Measurements from ENCODE around the gene CLASP2. TPM values are rescaled to one million over a fixed set of nuclear protein-coding genes. Genes with fewer than 3 reads are reported as not detected.

Gene CLASP2
- total RNA-seq, 1 donor: 56.7 TPM

GRCh38 chr3:33646406-33646805 is 71.6 kb downstream of the CLASP2 start:
- TF ChIP-seq CTCF (IDR thresholded peaks at IDR 0.05; ENCODE audit: insufficient read depth, low read length): no peak
- H3K4me3 ChIP-seq (ENCODE audit: low read depth, low read length): no peak overlapping the region
- DNase-seq (ENCODE audit: low read depth): no peak

- peak; percentile 34 for DNase-seq (ENCODE audit: low read depth)
- peak overlapping the region; percentile 54 for H3K4me3 ChIP-seq (ENCODE audit: low read depth, low read length)
- TF ChIP-seq CTCF (IDR thresholded peaks at IDR 0.05; ENCODE audit: insufficient read depth, low read length): no peak
Measured at GRCh38 chr3:33645060-33645647, 72.9 kb downstream of the CLASP2 start.

GRCh38 chr3:33644582-33644981 is 73.5 kb downstream of the CLASP2 start:
- no peak for DNase-seq (ENCODE audit: low read depth)
- H3K4me3 ChIP-seq (ENCODE audit: low read depth, low read length): no peak overlapping the region
- TF ChIP-seq CTCF (IDR thresholded peaks at IDR 0.05; ENCODE audit: insufficient read depth, low read length): no peak

GRCh38 chr3:33642806-33643205 is 75.2 kb downstream of the CLASP2 start:
- DNase-seq (ENCODE audit: low read depth): no peak
- no peak overlapping the region for H3K4me3 ChIP-seq (ENCODE audit: low read depth, low read length)
- TF ChIP-seq CTCF (IDR thresholded peaks at IDR 0.05; ENCODE audit: insufficient read depth, low read length): no peak

GRCh38 chr3:33639889-33640288 is 78.2 kb downstream of the CLASP2 start:
- DNase-seq (ENCODE audit: low read depth): no peak
- H3K4me3 ChIP-seq (ENCODE audit: low read depth, low read length): no peak overlapping the region
- no peak for TF ChIP-seq CTCF (IDR thresholded peaks at IDR 0.05; ENCODE audit: insufficient read depth, low read length)

- DNase-seq (ENCODE audit: low read depth): no peak
- no peak overlapping the region for H3K4me3 ChIP-seq (ENCODE audit: low read depth, low read length)
- TF ChIP-seq CTCF (IDR thresholded peaks at IDR 0.05; ENCODE audit: insufficient read depth, low read length): no peak
Measured at GRCh38 chr3:33637482-33637881, 80.6 kb downstream of the CLASP2 start.
